ENCODE results near the gene MAGI3. TPM values are rescaled to one million over a fixed set of nuclear protein-coding genes. Genes with fewer than 3 reads are reported as not detected.
"Not testable (repeated sequence)": the region's sequence is repeated elsewhere in the genome, so short reads cannot be mapped to it uniquely, and the experiment has no call there.

The MAGI3 gene
- polyA plus RNA-seq, 2 donors: 7.8 to 11.7 TPM

GRCh38 chr1:113505357-113505756 is 115.0 kb downstream of the MAGI3 start:
- no peaks in the 10 kb centered on the region for H3K27me3 ChIP-seq (ENCODE audit: control insufficient read depth in 1 of 2, insufficient read depth in 2 of 2, low read length in 2 of 2)
- 90% methylated on average over 1 of the region's 1 CpG for WGBS, 2 donors
- peaks cover 0 to 3% of the 10 kb centered on the region in 2 donors for H3K4me1 ChIP-seq (ENCODE audit: control insufficient read depth in 2 of 2, insufficient read depth in 2 of 2, low read length in 1 of 2)
- no peak overlapping the region for H3K4me3 ChIP-seq (ENCODE audit: low read depth in 1 of 2, low read length in 2 of 2)
- H3K27ac ChIP-seq (ENCODE audit: low read depth in 2 of 2, low read length in 1 of 2): no peak overlapping the region
- H3K9me3 ChIP-seq (ENCODE audit: control insufficient read depth in 2 of 2, insufficient read depth in 1 of 2, low read depth in 1 of 2, low read length in 1 of 2): no peaks in the 10 kb centered on the region
- H3K36me3 ChIP-seq (ENCODE audit: control insufficient read depth in 2 of 2, insufficient read depth in 2 of 2, low read length in 1 of 2): no peaks in the 10 kb centered on the region

DNA sequence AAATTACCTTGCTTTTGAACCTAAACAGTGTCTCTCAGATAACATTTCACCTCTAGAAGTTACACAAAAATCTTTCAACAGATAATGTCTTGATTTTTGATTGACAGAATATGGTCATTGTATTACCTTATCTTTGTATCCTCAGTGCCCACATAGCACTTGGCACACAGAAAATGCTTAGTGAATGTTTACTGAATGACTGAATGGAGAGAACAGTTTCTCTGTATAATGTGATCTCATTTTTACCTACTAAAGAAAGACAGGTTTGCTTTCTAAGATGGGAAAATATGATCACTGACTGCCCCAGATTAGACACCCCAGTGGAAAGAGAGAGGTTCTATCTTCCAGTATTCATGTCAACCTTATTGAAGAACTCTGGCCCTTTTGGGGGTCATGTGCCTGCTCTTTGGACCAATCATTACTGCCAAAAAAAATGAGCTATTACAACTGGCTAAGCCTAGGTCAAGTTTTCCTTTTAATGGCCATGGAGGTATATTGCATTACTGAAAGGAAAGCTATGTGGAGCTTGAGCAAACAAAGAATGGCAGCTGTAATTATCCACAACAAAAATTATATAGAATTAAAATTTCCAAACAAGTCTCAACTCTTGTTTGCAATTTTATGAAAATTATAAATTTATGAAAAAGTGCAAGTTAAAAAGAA is 117.4 kb downstream of the MAGI3 start:
- H3K27ac ChIP-seq (ENCODE audit: low read depth in 2 of 2, low read length in 1 of 2): no peak overlapping the region
- no peaks in the 10 kb centered on the region for H3K27me3 ChIP-seq (ENCODE audit: control insufficient read depth in 1 of 2, insufficient read depth in 2 of 2, low read length in 2 of 2)
- H3K4me3 ChIP-seq (ENCODE audit: low read depth in 1 of 2, low read length in 2 of 2): no peak overlapping the region
- H3K9me3 ChIP-seq (ENCODE audit: control insufficient read depth in 2 of 2, insufficient read depth in 1 of 2, low read depth in 1 of 2, low read length in 1 of 2): peaks cover 0 to 2% of the 10 kb centered on the region in 2 donors
- no peaks in the 10 kb centered on the region for H3K36me3 ChIP-seq (ENCODE audit: control insufficient read depth in 2 of 2, insufficient read depth in 2 of 2, low read length in 1 of 2)
- H3K4me1 ChIP-seq (ENCODE audit: control insufficient read depth in 2 of 2, insufficient read depth in 2 of 2, low read length in 1 of 2): peaks cover 0 to 3% of the 10 kb centered on the region in 2 donors

- no peak overlapping the region for H3K27ac ChIP-seq (ENCODE audit: low read depth in 2 of 2, low read length in 1 of 2)
- H3K36me3 ChIP-seq (ENCODE audit: control insufficient read depth in 2 of 2, insufficient read depth in 2 of 2, low read length in 1 of 2): no peaks in the 10 kb centered on the region
- no peak overlapping the region for H3K4me3 ChIP-seq (ENCODE audit: low read depth in 1 of 2, low read length in 2 of 2)
- WGBS, 2 donors: 54 to 72% methylated on average over 2 of the region's 2 CpGs
- H3K9me3 ChIP-seq (ENCODE audit: control insufficient read depth in 2 of 2, insufficient read depth in 1 of 2, low read depth in 1 of 2, low read length in 1 of 2): peaks cover 0 to 2% of the 10 kb centered on the region in 2 donors
- H3K27me3 ChIP-seq (ENCODE audit: control insufficient read depth in 1 of 2, insufficient read depth in 2 of 2, low read length in 2 of 2): no peaks in the 10 kb centered on the region
- H3K4me1 ChIP-seq (ENCODE audit: control insufficient read depth in 2 of 2, insufficient read depth in 2 of 2, low read length in 1 of 2): peaks cover 0 to 3% of the 10 kb centered on the region in 2 donors
Observed at GRCh38 chr1:113508364-113509164, 118.2 kb downstream of the MAGI3 start.

GRCh38 chr1:113509766-113510165 is 119.5 kb downstream of the MAGI3 start:
- not testable (repeated sequence) for H3K4me1 ChIP-seq (ENCODE audit: control insufficient read depth in 2 of 2, insufficient read depth in 2 of 2, low read length in 1 of 2); H3K27me3 ChIP-seq (ENCODE audit: control insufficient read depth in 1 of 2, insufficient read depth in 2 of 2, low read length in 2 of 2); H3K4me3 ChIP-seq (ENCODE audit: low read depth in 1 of 2, low read length in 2 of 2); H3K27ac ChIP-seq (ENCODE audit: low read depth in 2 of 2, low read length in 1 of 2); H3K9me3 ChIP-seq (ENCODE audit: control insufficient read depth in 2 of 2, insufficient read depth in 1 of 2, low read depth in 1 of 2, low read length in 1 of 2); H3K36me3 ChIP-seq (ENCODE audit: control insufficient read depth in 2 of 2, insufficient read depth in 2 of 2, low read length in 1 of 2)
- 93 to 95% methylated on average over 5 to 6 of the region's 12 CpGs for whole genome bisulfite sequencing, 2 donors

GRCh38 chr1:113511269-113511668 is 121.0 kb downstream of the MAGI3 start:
- Histone ChIP-seq H3K27ac (ENCODE audit: low read depth in 2 of 2, low read length in 1 of 2) (no peak overlapping the region), H3K4me1 (ENCODE audit: control insufficient read depth in 2 of 2, insufficient read depth in 2 of 2, low read length in 1 of 2) (peaks cover 0 to 3% of the 10 kb centered on the region in 2 donors), H3K9me3 (ENCODE audit: control insufficient read depth in 2 of 2, insufficient read depth in 1 of 2, low read depth in 1 of 2, low read length in 1 of 2) (peaks cover 0 to 2% of the 10 kb centered on the region in 2 donors), H3K36me3 (ENCODE audit: control insufficient read depth in 2 of 2, insufficient read depth in 2 of 2, low read length in 1 of 2) (no peaks in the 10 kb centered on the region), H3K4me3 (ENCODE audit: low read depth in 1 of 2, low read length in 2 of 2) (no peak overlapping the region), H3K27me3 (ENCODE audit: control insufficient read depth in 1 of 2, insufficient read depth in 2 of 2, low read length in 2 of 2) (no peaks in the 10 kb centered on the region)
- WGBS, 2 donors: 92 to 95% methylated on average over 2 of the region's 2 CpGs

- Histone ChIP-seq H3K27ac (ENCODE audit: low read depth in 2 of 2, low read length in 1 of 2) (no peak overlapping the region), H3K4me3 (ENCODE audit: low read depth in 1 of 2, low read length in 2 of 2) (no peak overlapping the region), H3K36me3 (ENCODE audit: control insufficient read depth in 2 of 2, insufficient read depth in 2 of 2, low read length in 1 of 2) (no peaks in the 10 kb centered on the region), H3K27me3 (ENCODE audit: control insufficient read depth in 1 of 2, insufficient read depth in 2 of 2, low read length in 2 of 2) (no peaks in the 10 kb centered on the region), H3K9me3 (ENCODE audit: control insufficient read depth in 2 of 2, insufficient read depth in 1 of 2, low read depth in 1 of 2, low read length in 1 of 2) (peaks cover 0 to 2% of the 10 kb centered on the region in 2 donors), H3K4me1 (ENCODE audit: control insufficient read depth in 2 of 2, insufficient read depth in 2 of 2, low read length in 1 of 2) (no peaks in the 10 kb centered on the region)
- 49 to 68% methylated on average over 1 of the region's 1 CpG for WGBS, 2 donors
Observed at GRCh38 chr1:113515498-113515897, 125.2 kb downstream of the MAGI3 start.

- H3K27me3 ChIP-seq (ENCODE audit: control insufficient read depth in 1 of 2, insufficient read depth in 2 of 2, low read length in 2 of 2): no peaks in the 10 kb centered on the region
Observed at GRCh38 chr1:113517346-113517745, 127.0 kb downstream of the MAGI3 start.

GRCh38 chr1:113517983-113518382 is 127.7 kb downstream of the MAGI3 start:
- H3K36me3 ChIP-seq (ENCODE audit: control insufficient read depth in 2 of 2, insufficient read depth in 2 of 2, low read length in 1 of 2): no peaks in the 10 kb centered on the region
- no peaks in the 10 kb centered on the region for H3K27me3 ChIP-seq (ENCODE audit: control insufficient read depth in 1 of 2, insufficient read depth in 2 of 2, low read length in 2 of 2)
- no peaks in the 10 kb centered on the region for H3K9me3 ChIP-seq (ENCODE audit: control insufficient read depth in 2 of 2, insufficient read depth in 1 of 2, low read depth in 1 of 2, low read length in 1 of 2)
- H3K4me1 ChIP-seq (ENCODE audit: control insufficient read depth in 2 of 2, insufficient read depth in 2 of 2, low read length in 1 of 2): no peaks in the 10 kb centered on the region
- H3K27ac ChIP-seq (ENCODE audit: low read depth in 2 of 2, low read length in 1 of 2): no peak overlapping the region
- H3K4me3 ChIP-seq (ENCODE audit: low read depth in 1 of 2, low read length in 2 of 2): no peak overlapping the region

More at GRCh38 chr1:113517346-113517745, 127.0 kb downstream of the MAGI3 start:
- no peaks in the 10 kb centered on the region for H3K9me3 ChIP-seq (ENCODE audit: control insufficient read depth in 2 of 2, insufficient read depth in 1 of 2, low read depth in 1 of 2, low read length in 1 of 2)
- H3K4me3 ChIP-seq (ENCODE audit: low read depth in 1 of 2, low read length in 2 of 2): no peak overlapping the region
- H3K4me1 ChIP-seq (ENCODE audit: control insufficient read depth in 2 of 2, insufficient read depth in 2 of 2, low read length in 1 of 2): no peaks in the 10 kb centered on the region
- H3K36me3 ChIP-seq (ENCODE audit: control insufficient read depth in 2 of 2, insufficient read depth in 2 of 2, low read length in 1 of 2): no peaks in the 10 kb centered on the region
- no peak overlapping the region for H3K27ac ChIP-seq (ENCODE audit: low read depth in 2 of 2, low read length in 1 of 2)

GRCh38 chr1:113519556-113519955 is 129.2 kb downstream of the MAGI3 start:
- Histone ChIP-seq H3K4me1 (ENCODE audit: control insufficient read depth in 2 of 2, insufficient read depth in 2 of 2, low read length in 1 of 2) (no peaks in the 10 kb centered on the region), H3K27me3 (ENCODE audit: control insufficient read depth in 1 of 2, insufficient read depth in 2 of 2, low read length in 2 of 2) (no peaks in the 10 kb centered on the region), H3K27ac (ENCODE audit: low read depth in 2 of 2, low read length in 1 of 2) (no peak overlapping the region), H3K4me3 (ENCODE audit: low read depth in 1 of 2, low read length in 2 of 2) (no peak overlapping the region), H3K36me3 (ENCODE audit: control insufficient read depth in 2 of 2, insufficient read depth in 2 of 2, low read length in 1 of 2) (no peaks in the 10 kb centered on the region), H3K9me3 (ENCODE audit: control insufficient read depth in 2 of 2, insufficient read depth in 1 of 2, low read depth in 1 of 2, low read length in 1 of 2) (peaks cover 0 to 2% of the 10 kb centered on the region in 2 donors)

DNA sequence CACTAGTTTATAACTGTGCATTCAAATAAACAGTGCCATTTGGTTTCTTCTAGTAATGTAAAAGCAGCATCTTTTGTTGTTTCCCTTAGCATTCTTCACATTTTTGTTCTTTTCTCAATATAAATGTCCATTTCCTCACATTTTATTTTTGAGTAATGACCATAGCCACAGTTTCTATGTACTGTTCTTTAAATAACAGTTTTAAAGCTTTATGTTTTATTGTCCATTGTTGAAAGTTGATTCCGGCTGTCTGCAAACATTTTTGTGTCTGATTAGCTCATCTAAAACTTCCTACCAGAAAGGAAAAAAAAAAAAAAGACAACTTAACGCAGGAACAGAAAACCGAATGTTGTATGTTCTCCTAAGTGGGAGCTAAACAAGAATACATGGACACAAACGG is 139.7 kb downstream of the MAGI3 start:
- H3K36me3 ChIP-seq (ENCODE audit: control insufficient read depth in 2 of 2, insufficient read depth in 2 of 2, low read length in 1 of 2): no peaks in the 10 kb centered on the region
- no peak overlapping the region for H3K4me3 ChIP-seq (ENCODE audit: low read depth in 1 of 2, low read length in 2 of 2)
- H3K27ac ChIP-seq (ENCODE audit: low read depth in 2 of 2, low read length in 1 of 2): no peak overlapping the region
- H3K27me3 ChIP-seq (ENCODE audit: control insufficient read depth in 1 of 2, insufficient read depth in 2 of 2, low read length in 2 of 2): no peaks in the 10 kb centered on the region
- no peaks in the 10 kb centered on the region for H3K4me1 ChIP-seq (ENCODE audit: control insufficient read depth in 2 of 2, insufficient read depth in 2 of 2, low read length in 1 of 2)
- H3K9me3 ChIP-seq (ENCODE audit: control insufficient read depth in 2 of 2, insufficient read depth in 1 of 2, low read depth in 1 of 2, low read length in 1 of 2): no peaks in the 10 kb centered on the region
- 78 to 79% methylated on average over 4 of the region's 4 CpGs for WGBS, 2 donors
